Central memory CD8-positive, alpha-beta T cell (primary cell): ENCODE measurements around the gene CENPO.
A peak's percentile ranks its signal among the peaks of the same experiment; 100 is the strongest.

Source experiments
- ATAC-seq: fragments of 150-1000 bp; cut with Tn5 transposase; replicated peaks from 2 replicates; pipeline ENCODE4 v1.10.0; 2022; ENCODE audit warnings: mild to moderate bottlenecking, moderate FRiP score, moderate number of reproducible peaks; ENCODE audit not compliant: poor library complexity, severe bottlenecking; ENCODE audit errors: extremely low read depth
- DNase-seq, 2 donors: peaks; one replicate each; pipeline ENCODE4 v3.0.0; 2021; ENCODE audit warnings: low spot score in 2 of 2
- H3K27ac Mint-ChIP-seq: one replicate; pipeline ENCODE4 v1.8.0; 2022; ENCODE audit warnings: low read depth, mild to moderate bottlenecking, moderate library complexity, mixed read lengths
- H3K27me3 Mint-ChIP-seq: one replicate; pipeline ENCODE4 v1.8.0; 2022; ENCODE audit warnings: mixed read lengths
- H3K36me3 Mint-ChIP-seq: one replicate; pipeline ENCODE4 v1.8.0; 2022; ENCODE audit warnings: mild to moderate bottlenecking, moderate library complexity, mixed read lengths; ENCODE audit not compliant: insufficient read depth
- H3K4me1 Mint-ChIP-seq: one replicate; pipeline ENCODE4 v1.8.0; 2022; ENCODE audit warnings: mixed read lengths
- H3K4me3 Mint-ChIP-seq: one replicate; pipeline ENCODE4 v1.8.0; 2022; ENCODE audit warnings: mild to moderate bottlenecking, moderate library complexity, mixed read lengths
- H3K9me3 Mint-ChIP-seq: one replicate; pipeline ENCODE4 v1.8.0; 2022; ENCODE audit warnings: mixed read lengths

The CENPO gene

GRCh38 chr2:24820175-24820513, 26.9 kb downstream of the CENPO start:
- H3K4me1 Mint-ChIP-seq, result no peaks in the 10 kb centered on the region
- H3K9me3 Mint-ChIP-seq, result no peaks in the 10 kb centered on the region
- no peak for DNase-seq
- H3K27me3 Mint-ChIP-seq, result no peaks in the 10 kb centered on the region
- no peak overlapping the region for H3K27ac Mint-ChIP-seq
- H3K4me3 Mint-ChIP-seq, result no peak overlapping the region
- peaks cover 31% of the 10 kb centered on the region for H3K36me3 Mint-ChIP-seq
- ATAC-seq, result no peak

GRCh38 chr2:24820598-24821432, 27.6 kb downstream of the CENPO start:
- no peaks in the 10 kb centered on the region for H3K9me3 Mint-ChIP-seq
- no peak overlapping the region for H3K4me3 Mint-ChIP-seq
- H3K27ac Mint-ChIP-seq, result no peak overlapping the region
- H3K4me1 Mint-ChIP-seq, result peaks cover 4% of the 10 kb centered on the region
- H3K27me3 Mint-ChIP-seq, result no peaks in the 10 kb centered on the region
- H3K36me3 Mint-ChIP-seq, result peaks cover 25% of the 10 kb centered on the region
- ATAC-seq, result no peak
- no peak for DNase-seq

- peaks cover 24% of the 10 kb centered on the region for H3K36me3 Mint-ChIP-seq
- no peaks in the 10 kb centered on the region for H3K9me3 Mint-ChIP-seq
- no peak overlapping the region for H3K4me3 Mint-ChIP-seq
- no peak overlapping the region for H3K27ac Mint-ChIP-seq
- H3K4me1 Mint-ChIP-seq, result peaks cover 5% of the 10 kb centered on the region
- DNase-seq (no peak), ATAC-seq (no peak)
- H3K27me3 Mint-ChIP-seq, result no peaks in the 10 kb centered on the region
Measured at GRCh38 chr2:24821433-24821891, 28.2 kb downstream of the CENPO start.

GRCh38 chr2:24822049-24822706, 29.0 kb downstream of the CENPO start:
- no peak for DNase-seq
- Mint-ChIP-seq H3K27ac (no peak overlapping the region), H3K9me3 (no peaks in the 10 kb centered on the region), H3K4me3 (no peak overlapping the region), H3K4me1 (peaks cover 7% of the 10 kb centered on the region), H3K36me3 (peaks cover 22% of the 10 kb centered on the region), H3K27me3 (no peaks in the 10 kb centered on the region)
- no peak for ATAC-seq

GRCh38 chr2:24824071-24824588, 30.9 kb downstream of the CENPO start:
- H3K9me3 Mint-ChIP-seq, result no peaks in the 10 kb centered on the region

GRCh38 chr2:24824966-24825882, 32.0 kb downstream of the CENPO start:
- Mint-ChIP-seq H3K4me1 (peaks cover 15% of the 10 kb centered on the region), H3K36me3 (peaks cover 11% of the 10 kb centered on the region), H3K9me3 (no peaks in the 10 kb centered on the region), H3K27me3 (no peaks in the 10 kb centered on the region), H3K4me3 (no peak overlapping the region), H3K27ac (peak overlapping the region; percentile 71)
- no peak for DNase-seq
- ATAC-seq, result no peak

More at GRCh38 chr2:24824071-24824588, 30.9 kb downstream of the CENPO start:
- ATAC-seq (no peak), DNase-seq (no peak)
- Mint-ChIP-seq H3K4me3 (no peak overlapping the region), H3K4me1 (peaks cover 15% of the 10 kb centered on the region), H3K27ac (no peak overlapping the region), H3K27me3 (no peaks in the 10 kb centered on the region), H3K36me3 (peaks cover 16% of the 10 kb centered on the region)

GRCh38 chr2:24825883-24826772, 32.9 kb downstream of the CENPO start:
- ATAC-seq, result no peak
- peaks cover 15% of the 10 kb centered on the region for H3K4me1 Mint-ChIP-seq
- DNase-seq, result no peak
- H3K36me3 Mint-ChIP-seq, result peaks cover 9% of the 10 kb centered on the region
- H3K4me3 Mint-ChIP-seq, result no peak overlapping the region
- H3K27me3 Mint-ChIP-seq, result no peaks in the 10 kb centered on the region
- peak overlapping the region; percentile 71 for H3K27ac Mint-ChIP-seq
- H3K9me3 Mint-ChIP-seq, result no peaks in the 10 kb centered on the region

- H3K36me3 Mint-ChIP-seq, result peaks cover 7% of the 10 kb centered on the region
- ATAC-seq (no peak), DNase-seq (no peak)
- H3K4me3 Mint-ChIP-seq, result no peak overlapping the region
- H3K9me3 Mint-ChIP-seq, result no peaks in the 10 kb centered on the region
- H3K27me3 Mint-ChIP-seq, result no peaks in the 10 kb centered on the region
- H3K4me1 Mint-ChIP-seq, result peaks cover 15% of the 10 kb centered on the region
- H3K27ac Mint-ChIP-seq, result peak overlapping the region; percentile 44
Measured at GRCh38 chr2:24826773-24827145, 33.5 kb downstream of the CENPO start.

- Mint-ChIP-seq H3K4me3 (no peak overlapping the region), H3K4me1 (peaks cover 15% of the 10 kb centered on the region), H3K27ac (peak overlapping the region; percentile 44), H3K36me3 (peaks cover 5% of the 10 kb centered on the region), H3K27me3 (no peaks in the 10 kb centered on the region), H3K9me3 (no peaks in the 10 kb centered on the region)
- ATAC-seq, result peak; percentile 88
- DNase-seq, result peak; percentile 56 to 69
Measured at GRCh38 chr2:24827321-24828237, 34.4 kb downstream of the CENPO start.

- DNase-seq (no peak), ATAC-seq (no peak)
- H3K4me1 Mint-ChIP-seq, result peaks cover 15% of the 10 kb centered on the region
- H3K36me3 Mint-ChIP-seq, result peaks cover 5% of the 10 kb centered on the region
- H3K4me3 Mint-ChIP-seq, result no peak overlapping the region
- H3K27ac Mint-ChIP-seq, result no peak overlapping the region
- H3K27me3 Mint-ChIP-seq, result no peaks in the 10 kb centered on the region
- H3K9me3 Mint-ChIP-seq, result no peaks in the 10 kb centered on the region
Measured at GRCh38 chr2:24828238-24828996, 35.2 kb downstream of the CENPO start.
